LNCaP clone FGC (cell line): ENCODE data around the gene RAD21L1.

ENCODE experiments used
- DNase-seq: peaks from one replicate; pipeline ENCODE4 v3.0.0-alpha.2; 2011; ENCODE audit warnings: low read depth
- H3K4me3 ChIP-seq: 2 replicates; pipeline ENCODE4 v1.5.1; 2011; ENCODE audit warnings: mild to moderate bottlenecking, low read depth, low read length, control low read depth
- CTCF ChIP-seq: IDR thresholded peaks from 2 replicates; pipeline ENCODE4 v1.5.1; 2012; ENCODE audit warnings: mild to moderate bottlenecking; ENCODE audit not compliant: control insufficient read depth, insufficient read depth; ENCODE audit errors: extremely low read depth

Gene RAD21L1

GRCh38 chr20:1204576-1204975 lies 21.3 kb upstream of the RAD21L1 start:
- no peak for TF ChIP-seq CTCF
- no peak for DNase-seq
- no peak overlapping the region for H3K4me3 ChIP-seq

- DNase-seq = no peak
- TF ChIP-seq CTCF = no peak
- no peak overlapping the region for H3K4me3 ChIP-seq
Observed at GRCh38 chr20:1205802-1206201, 20.0 kb upstream of the RAD21L1 start.

- H3K4me3 ChIP-seq = no peak overlapping the region
- DNase-seq = no peak
- TF ChIP-seq CTCF = no peak
Observed at GRCh38 chr20:1206366-1207148, 19.3 kb upstream of the RAD21L1 start.

GRCh38 chr20:1207293-1207878 lies 18.5 kb upstream of the RAD21L1 start:
- DNase-seq = no peak
- no peak for TF ChIP-seq CTCF
- no peak overlapping the region for H3K4me3 ChIP-seq

GRCh38 chr20:1209447-1210387 lies 16.1 kb upstream of the RAD21L1 start:
- TF ChIP-seq CTCF = peak; percentile 43; the same call in 1 of the 2 replicates
- H3K4me3 ChIP-seq = no peak overlapping the region
- DNase-seq = no peak

- no peak for DNase-seq
- TF ChIP-seq CTCF = no peak
- H3K4me3 ChIP-seq = no peak overlapping the region
Observed at GRCh38 chr20:1210501-1210900, 15.3 kb upstream of the RAD21L1 start.
